HT1080 (cell line): Measurements from ENCODE around the gene TEAD3. TPM values are rescaled to one million over a fixed set of nuclear protein-coding genes. Genes with fewer than 3 reads are reported as not detected.
A peak's percentile ranks its signal among the peaks of the same experiment; 100 is the strongest.

ENCODE experiments used
- DNase-seq: peaks from one replicate; pipeline ENCODE4 v3.0.0-alpha.2; 2015; ENCODE audit warnings: low read depth
- total RNA-seq: library from RNA; depleted of rRNA; stranded (reverse); fragments of >200 nt; shearing (Covaris generic); gene quantifications from 2 replicates; pipeline ENCODE4 v1.2.3, GENCODE V29; 2014

The TEAD3 gene
- total RNA-seq, 1 experiment from 2014 or later = 3.8 TPM

DNA sequence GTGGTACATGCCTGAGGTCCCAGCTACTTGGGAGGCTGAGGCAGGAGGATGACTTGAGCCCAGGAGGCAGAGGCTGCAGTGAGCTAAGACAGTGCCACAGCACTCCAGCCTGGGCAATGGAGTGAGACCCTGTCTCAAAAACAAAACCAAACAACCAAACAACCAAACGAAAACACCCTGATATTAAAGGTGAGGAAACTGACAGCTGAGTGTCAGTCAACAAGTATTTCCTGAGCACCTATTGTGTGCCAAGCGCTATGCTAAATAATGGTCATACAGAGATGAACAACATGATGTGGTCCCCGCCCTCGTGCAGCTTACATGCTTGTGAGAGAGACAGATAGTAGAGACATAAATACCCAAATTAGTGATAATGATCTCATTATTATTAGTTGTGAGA lies 17.7 kb upstream of the TEAD3 start:
- no peak for DNase-seq

DNA sequence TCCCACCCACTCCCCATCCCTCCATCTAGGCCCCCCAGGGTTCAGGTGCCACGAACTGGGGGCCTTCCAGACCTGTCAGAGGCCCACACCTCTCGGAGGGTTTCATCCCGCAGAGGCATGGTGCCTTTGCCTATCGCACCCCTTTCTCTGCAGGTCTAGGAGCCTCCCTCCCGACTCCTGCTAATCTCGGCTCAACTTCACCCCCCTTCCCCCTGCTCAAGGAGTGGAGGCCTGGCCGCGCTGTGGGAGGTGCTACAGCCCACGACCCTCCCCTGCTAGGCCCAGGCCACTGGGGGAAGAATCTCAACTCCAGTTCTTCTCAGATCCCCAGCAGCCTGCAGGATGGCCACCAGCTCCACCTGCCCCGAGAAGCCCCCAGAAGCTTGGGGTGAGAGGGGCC lies 15.9 kb upstream of the TEAD3 start, which contains the start of gene TULP1:
Gene TULP1 (minus strand): TSS at position 157 of the 400 bp plus-strand sequence. CDS start 38 bp downstream, at position 119.
- DNase-seq = no peak

DNA sequence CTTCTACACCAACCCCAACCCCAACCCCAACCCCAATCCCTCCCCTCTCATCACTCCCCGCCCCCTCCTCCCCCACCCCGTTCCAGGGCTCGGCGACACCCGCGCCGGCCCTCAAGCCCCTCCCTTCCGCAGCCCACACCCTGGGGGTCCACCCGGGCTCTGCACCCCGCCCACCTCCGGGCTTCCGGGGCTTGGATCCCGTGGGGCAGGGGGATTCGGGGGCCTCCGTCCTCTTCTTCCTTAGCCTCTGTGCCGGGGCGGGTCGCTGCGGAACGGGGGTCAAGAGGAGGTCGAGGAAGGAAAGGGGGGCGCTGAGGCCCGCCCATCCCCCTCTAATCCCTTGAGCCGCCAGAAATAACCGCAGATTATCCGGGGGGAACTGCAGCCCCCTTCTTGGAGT lies 15.1 kb upstream of the TEAD3 start:
- DNase-seq = no peak

DNA sequence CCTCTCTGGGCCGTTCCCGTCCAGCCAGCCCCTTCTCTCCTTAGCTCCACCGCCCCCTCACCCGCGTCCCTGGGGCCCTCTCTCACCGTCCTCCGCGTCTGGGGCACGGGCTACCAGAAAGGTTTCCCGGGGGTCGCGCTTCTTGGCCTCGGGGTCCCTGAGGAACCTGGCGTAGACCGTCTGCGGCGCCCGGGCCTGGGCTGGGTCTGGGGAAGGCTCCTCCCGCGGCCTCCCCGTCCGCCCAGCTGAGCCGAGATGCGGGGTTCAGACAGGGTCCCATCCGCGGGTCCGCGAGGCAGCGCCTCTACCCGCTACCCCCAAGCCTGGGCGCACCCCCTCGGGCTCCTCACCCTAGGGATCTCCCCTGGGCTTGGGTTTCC lies 14.7 kb upstream of the TEAD3 start:
- DNase-seq = no peak

DNA sequence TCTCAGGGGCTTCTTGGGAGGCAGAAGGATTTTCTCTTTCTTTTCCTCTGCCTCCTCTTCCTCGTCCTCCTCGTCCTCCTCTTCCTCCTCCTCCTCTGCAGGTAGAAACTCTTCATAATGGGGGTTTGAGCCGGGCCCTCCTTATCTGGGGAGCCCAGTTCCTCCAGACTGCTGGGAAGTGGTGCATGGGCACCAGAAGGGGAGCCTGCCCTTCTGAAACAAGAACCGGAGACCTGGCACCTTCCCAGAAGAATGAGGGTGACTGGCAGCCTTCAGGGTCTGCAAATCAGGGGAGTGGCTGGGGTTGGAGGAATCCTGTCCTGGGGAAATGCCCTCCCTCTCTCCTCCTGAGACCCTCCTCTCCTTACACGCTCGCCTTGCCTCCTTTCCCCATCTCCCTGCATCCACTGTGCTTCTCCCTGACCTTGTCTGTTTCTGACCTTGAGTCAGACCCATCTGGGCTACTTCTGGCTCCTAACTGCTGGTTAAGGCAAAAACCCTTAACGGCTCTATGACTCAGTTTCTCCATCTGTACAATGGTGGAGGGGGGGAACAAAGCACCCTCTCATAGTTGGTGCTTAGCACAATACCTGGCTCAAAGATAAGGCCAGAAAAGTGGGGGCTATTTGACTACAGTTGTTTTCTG lies 14.2 kb upstream of the TEAD3 start:
- no peak for DNase-seq

DNA sequence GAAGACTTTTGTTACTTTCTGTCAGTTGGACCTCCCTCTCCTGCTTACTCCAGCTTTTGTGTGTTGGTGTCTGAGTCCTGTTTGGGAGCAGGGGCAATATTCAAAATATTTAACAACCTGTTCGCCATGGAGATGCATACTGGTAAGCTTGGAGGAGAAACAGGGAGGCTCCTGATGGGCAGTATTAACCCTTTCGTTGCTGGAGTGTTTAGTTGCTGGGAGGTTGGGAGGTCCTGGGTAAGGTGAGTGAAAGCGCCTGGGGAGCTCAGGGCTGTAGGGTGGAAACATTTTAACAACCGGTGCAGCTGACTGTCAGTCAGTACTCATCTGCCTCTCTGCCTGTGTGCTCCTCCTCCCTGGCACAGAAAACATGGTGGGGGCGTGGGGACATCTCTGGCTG lies 11.7 kb upstream of the TEAD3 start:
- no peak for DNase-seq

DNA sequence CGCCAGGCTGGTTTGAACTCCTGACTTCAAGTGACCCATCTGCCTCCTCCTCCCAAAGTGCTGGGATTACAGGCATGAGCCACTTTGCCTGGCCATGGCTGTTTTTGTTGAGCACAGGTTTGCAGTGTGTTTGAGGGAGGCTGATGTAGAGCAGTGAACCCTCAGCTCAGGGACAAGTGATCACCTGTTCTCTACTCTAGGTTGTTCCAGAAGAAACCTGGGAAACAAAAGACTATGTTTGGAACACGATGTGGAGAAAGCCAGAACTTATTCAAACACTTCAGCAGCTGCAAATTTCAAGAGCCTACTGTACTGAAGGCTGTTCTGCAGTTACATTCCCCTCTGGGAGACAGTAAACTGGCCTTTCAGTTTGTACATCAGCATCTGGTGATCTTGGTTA lies 11.1 kb upstream of the TEAD3 start:
- no peak for DNase-seq

DNA sequence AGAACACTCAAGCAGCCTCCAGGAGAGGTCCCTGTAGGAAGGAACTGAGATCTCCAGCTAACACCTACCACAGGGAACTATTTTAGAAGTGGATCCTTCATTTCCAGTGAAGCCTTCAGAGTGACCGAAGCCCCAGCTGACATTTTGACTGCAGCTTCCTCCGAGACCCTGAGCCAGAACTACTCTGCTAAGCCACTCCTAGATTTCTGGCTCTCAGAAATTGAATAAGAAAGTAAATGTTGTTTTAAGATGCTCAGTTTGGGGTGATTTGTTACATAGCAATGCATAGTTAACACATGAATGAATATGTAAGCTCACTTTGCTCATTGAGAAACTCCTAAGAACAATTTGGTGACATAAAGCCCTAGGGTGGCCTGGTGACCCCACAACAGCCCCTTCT lies 10.3 kb upstream of the TEAD3 start:
- DNase-seq = no peak

DNA sequence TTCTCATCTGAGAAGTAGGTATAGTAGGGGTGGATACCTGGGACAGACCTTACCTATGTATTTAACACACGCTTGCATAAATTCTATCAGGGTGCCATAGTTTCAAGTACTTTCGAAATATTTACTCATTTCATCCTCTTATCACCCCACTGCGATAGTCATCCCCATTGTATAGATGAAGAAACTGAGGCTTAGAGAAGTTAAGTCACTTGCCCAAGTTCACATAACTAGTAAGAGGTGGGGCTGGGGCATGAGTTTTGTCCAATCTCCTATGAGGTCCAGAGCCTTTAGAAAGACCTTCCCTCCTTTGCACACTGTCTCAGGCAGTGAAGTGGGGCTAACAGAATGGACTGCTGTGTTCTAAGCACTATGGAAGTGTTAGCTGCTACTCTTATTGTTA lies 9.7 kb upstream of the TEAD3 start:
- no peak for DNase-seq

DNA sequence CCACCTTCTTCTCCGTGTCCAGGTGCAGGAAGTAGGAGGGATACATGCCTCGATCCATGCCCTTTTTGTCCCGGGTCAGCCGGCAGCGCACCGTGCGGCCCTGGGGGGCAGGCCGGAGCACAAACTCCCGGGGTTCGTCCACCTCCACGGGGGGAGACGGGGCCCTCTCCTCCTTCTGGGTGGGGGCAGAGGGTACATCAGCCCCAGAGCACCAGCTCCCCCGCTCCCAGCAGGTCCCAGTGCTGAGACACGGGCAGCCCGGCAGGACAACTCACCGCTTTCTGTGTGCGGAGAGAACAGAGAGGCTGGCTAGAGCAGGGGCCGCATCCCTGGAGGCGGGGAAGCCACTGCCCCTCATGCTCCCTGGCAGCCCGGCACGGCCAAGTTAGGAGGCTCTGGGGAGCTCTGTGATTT lies 9.1 kb upstream of the TEAD3 start:
- no peak for DNase-seq

DNA sequence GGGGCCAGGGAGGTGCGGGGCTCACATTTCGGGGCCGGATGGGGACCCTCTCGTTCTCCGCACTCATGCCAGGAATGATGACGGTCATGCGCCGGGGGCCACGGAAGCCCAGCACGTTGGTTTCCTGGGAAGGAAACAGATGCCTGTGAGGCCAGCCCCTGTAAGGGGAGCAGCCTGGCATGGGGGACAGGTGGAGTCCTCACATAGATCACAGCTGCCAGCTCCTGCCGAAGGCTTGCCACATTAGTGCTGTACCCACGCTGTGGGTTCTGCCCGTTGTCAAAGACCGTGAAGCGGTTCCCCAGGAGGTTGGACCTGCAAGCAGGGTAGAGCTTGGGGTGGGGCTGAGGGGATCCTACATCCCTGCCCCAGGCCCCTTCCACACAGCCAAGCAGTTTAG lies 6.7 kb upstream of the TEAD3 start:
- no peak for DNase-seq

DNA sequence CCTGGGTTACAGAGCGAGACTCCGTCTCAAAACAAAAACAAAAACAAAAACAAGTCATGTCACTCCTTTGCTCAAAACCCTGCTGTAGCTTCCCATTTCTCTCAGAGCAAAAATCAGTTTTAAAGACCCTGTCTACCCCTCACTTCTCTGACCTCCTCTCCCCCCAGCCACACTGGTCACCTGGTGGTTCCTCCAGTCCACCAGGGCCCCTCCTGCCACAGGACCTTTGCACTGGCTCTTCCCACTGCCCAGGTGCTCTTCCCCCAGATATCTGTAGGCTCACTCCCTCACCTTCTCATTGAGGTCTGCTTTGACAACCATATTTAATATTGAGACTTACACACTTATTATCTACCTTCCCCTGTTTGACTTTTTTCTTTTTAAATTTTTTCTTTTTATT lies 4.9 kb upstream of the TEAD3 start:
- DNase-seq = no peak

DNA sequence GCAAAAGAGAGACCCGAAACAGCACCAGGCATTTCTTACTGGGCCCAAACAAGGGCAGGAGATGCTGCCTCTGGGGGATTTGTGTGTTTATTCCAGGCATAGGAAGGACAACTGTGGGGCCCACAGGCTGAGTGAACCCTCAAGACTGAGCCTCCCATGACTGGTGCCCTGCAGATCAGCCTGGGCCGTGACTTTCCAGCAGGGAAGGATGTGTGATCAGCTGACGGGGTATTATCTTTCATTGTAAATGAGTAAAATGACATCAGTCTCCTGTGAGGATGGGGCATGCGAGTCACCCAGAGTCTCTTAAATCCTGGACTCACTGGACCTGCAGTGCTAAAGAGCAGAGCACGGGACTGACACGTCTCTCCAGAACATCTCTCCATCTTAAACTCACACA lies 3.9 kb upstream of the TEAD3 start:
- DNase-seq = peak; percentile 70

DNA sequence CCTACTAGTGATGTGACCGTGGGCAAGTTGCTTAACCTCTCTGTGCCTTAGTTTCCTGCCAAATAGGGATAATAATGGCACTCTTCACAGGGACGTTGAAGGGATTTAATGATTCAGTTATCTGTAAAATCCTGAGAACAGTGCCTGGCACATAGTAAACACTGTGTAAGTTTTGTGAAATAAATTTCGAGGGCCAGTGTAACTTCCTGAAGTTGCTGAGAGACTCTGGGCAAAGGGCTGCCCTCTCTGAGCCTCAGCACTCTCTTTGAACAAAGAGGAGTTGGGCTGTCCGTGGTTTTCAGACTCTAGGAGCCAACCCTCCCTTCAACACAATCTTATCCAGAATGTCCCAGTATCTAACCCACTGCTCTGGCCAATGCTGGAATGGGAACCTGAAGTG lies 2.5 kb upstream of the TEAD3 start:
- DNase-seq = no peak

DNA sequence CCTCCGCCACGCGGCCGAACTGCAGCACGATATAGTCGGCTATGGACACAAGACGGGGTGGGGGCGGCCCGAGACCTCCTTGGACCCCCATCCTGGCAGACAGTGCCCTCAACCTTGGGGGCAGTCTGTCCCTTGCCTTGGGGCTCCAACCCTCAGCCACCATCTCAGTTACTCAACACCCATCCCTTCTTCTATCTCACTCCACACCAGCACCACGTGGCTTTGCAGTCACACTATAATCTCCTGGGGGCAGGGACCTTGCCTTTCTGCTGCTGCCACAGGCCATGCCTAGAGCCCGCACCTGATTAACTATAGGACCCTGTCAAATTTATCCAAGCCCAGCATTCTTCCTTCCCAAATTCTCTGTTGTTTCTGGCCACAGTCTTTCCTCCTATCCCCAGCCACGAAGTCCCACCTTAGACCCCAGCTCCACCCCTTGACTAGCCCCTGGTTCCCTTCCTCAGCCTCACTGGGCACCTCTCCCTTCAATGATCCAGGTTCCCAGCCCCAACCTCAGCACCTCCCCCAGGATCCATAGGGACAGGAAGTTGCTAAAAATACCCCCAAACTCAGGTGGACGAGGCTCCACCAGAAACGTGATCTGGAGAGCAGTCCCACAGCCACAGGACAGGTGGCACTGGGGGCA lies 1.7 kb upstream of the TEAD3 start:
- DNase-seq = no peak

DNA sequence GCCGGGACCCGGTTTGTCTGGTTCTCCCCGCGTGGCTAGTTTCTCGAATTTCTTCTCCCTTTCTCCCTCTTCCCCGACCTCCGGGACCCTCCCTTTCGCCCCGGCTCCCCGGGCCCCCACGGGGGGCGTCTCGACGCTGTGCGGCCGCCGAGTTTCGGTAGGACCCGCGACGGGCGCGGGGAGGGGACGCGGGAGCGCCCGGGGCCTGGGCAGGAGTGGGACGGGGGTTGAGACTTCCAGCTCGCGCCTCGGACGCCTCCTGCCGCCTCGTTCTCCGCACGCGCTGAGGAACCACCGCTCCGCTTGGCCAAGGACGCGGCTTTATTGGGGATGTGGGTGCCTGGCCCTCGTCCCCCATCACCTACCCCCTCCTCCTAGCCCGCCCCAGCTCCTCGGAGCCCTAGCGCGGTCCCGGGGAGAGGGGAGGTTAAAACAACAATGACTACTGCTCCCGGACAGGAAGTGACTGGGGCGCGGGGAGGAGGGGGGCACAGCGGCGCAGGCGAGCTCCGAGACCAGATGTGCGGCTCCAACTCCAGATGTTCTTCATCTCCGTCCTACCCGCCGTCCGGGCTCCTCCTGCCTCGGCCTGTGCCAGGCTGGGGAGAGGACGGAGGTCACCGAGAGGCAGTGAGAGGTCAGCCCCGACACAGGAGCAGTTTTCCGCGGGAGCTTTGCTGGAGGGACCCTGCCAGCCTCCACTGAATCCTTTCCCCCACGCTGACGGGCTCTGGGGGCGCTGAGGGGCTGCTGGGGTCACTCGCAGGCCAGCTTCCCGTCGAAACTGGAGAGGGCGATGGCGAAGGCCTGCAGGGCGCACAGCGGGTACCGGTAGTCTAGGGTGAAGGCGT lies 917 bp upstream of the TEAD3 start:
- DNase-seq = peak; percentile 43

DNA sequence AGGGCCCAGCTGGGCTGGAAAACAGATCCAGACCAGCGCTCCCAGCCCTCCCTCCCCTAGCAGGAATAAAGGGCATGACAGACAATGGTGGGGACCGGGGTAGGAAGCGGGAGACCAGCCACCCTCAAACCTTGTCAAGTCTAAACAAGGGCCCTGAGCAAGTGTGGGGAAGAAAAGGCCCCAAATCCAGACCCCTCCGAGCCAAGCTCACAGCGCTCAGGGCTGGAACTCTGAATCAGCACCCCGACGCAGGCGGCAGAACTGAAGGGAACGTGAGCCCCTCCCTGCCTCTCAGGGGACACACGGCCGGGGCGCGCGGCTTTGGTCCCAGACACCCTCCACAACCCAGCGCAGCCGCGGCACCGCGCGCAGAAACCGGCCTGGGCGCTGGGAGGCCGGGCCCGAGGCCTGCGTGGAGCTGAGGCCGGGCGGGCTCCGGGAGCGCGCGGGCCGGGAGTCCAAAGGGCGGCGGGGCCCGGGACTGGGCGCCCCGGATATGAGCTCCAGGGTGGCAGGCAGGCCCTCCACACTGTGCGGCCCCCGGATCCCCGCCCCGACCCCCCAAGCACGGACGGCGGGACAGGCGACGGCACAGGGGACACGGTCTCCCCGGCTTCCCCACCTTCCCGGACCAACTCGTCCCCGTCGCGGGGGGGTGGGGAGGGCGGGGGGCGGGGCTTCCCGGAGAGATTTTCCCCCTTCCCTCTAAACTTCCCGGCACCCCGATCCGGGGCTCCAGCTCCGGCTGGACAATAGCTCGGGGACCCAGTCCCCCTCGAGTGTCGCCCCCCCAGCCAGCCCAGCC lies 641 bp downstream of the TEAD3 start:
- no peak for DNase-seq

DNA sequence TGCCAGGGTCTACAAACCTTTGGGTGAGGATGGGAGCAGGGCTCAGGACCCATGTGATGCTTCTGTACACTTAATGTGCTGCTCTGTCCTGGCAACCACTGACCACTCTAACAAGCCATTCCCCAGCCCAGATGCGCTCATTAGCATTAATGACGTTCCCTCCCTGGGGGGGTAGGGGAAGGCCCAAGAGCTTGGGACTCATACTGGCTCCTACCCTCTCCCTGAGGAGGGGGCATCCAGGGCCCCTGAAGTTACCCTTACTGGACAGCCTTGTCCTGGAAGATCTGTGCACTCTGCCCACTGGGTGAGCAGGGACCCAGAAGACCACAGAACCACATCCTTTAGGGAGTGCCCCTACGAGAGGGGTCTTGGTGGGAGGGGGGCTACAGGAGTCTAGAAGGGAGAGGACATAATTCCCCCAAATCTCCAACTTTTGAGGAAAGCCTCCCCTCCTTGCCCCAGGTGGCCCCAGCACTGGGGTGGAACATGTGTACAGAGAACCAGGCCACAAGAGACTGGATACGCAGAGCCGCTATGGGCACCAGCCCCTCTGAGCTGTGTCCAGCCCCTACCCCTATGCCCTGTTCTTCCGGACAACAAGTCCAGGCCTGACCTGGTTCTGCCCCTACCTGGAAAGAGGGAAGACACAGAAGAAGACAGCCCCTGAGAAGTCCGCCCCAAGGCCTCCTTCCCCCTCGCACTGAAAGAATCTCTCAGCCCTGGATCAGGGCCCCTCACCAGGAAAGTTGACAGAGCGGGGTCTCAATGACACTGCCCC lies 1.4 kb downstream of the TEAD3 start:
- DNase-seq = no peak

DNA sequence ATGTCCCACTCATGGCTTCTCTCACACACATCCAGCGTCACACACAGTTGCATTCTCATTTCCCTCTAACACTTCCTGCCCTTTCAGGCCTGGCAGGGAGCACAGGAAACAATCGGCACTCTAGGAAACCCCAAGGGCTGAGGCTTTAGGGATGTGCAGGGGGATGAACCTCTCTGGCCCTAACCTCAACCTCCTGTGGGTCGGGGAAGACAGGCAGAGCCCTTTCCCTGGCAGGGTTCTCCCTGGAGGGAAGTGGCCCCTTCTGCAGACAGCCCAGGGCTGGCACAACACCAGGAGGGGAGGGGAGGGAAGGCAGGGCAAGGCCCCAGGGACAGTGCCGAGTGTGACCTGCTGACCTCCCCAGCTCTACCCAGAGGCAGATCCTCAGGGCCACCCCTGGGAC lies 2.7 kb downstream of the TEAD3 start:
- DNase-seq = no peak

DNA sequence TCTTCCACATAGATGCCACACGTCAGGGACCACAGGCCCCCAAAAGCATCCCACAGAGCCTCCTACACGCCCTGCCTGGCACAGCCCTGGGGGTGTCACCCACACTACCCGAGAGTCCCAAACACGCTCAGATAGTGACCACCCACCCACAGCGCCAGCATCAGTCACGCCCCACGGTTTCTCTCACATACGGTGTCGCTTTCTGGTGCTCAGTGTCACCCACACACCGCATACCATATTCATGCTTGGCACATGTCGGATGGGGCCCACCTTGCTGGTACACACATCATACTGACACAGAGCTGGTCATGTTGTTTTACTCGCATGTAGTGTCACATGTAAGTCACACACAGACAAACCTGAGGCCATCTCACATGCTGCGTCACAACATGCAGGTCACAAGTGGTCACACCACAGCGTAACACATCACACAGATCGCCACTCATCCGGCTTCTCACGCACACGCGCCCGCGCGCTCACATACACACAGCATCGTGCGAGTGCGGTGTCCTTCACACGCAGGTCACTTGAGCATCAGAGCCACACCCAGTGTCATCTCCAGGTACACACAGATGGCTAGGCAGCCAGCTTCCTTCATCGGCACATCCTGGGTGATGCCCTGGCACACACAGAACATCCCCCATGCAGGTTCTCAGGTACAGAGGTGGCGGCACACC lies 3.4 kb downstream of the TEAD3 start:
- DNase-seq = no peak

DNA sequence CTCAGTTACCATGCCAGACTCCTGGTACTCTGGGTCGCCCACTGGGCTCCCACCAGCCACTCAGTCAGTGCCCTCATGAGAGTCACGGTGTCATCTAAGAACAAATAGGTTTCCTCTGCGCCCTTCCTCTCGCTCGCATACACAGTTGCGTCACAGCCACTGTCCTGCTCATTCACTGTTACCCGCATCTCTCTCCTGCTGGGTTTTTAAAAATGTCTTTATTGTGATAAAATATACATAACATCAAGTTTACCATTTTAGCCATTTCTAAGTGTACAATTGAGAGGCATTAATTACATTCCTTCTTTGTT lies 4.0 kb downstream of the TEAD3 start:
- no peak for DNase-seq
